Measurements from ENCODE around the gene PGLYRP3. TPM values are rescaled to one million over a fixed set of nuclear protein-coding genes. Genes with fewer than 3 reads are reported as not detected.

Gene PGLYRP3
- polyA plus RNA-seq, 1 donor from 2014 or later = not detected

DNA sequence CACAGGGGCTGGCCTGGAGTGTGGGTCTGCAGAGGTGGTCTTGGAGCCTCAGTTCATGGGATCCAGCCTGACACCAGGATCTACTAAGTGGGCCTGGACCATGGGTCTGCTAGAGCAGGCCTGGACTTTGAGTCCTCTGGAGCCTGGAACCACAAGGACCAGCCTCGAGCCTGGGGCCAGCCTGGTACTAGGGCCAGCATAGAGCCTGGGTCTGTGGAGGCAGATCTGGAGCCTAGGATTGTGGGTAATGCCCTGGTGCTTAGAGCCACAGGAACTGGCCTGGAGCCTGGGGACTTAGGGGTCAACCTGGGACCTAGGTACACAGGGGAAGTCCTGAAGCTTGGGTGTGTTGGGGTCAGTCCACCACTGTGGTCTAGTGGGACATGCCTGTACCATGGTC, 40.6 kb downstream of the PGLYRP3 start:
- no peaks in the 10 kb centered on the region for H3K9me2 ChIP-seq (ENCODE audit: insufficient read depth, low read length)
- no peaks in the 10 kb centered on the region for H3K27me3 ChIP-seq (ENCODE audit: insufficient read depth, low read depth, low read length)
- H2AFZ ChIP-seq (ENCODE audit: low read depth, low read length) = no peak overlapping the region
- H3F3A ChIP-seq (ENCODE audit: insufficient read depth, low read length, poor library complexity, severe bottlenecking) = no peaks in the 10 kb centered on the region
- TF ChIP-seq EZH2 (IDR thresholded peaks at IDR 0.05; ENCODE audit: borderline replicate concordance, insufficient read depth, low read length, poor library complexity, severe bottlenecking) = no peak
- no peak for TF ChIP-seq SMC3 (conservative IDR thresholded peaks at IDR 0.05; ENCODE audit: poor library complexity)
- TF ChIP-seq EP300 (conservative IDR thresholded peaks at IDR 0.05; ENCODE audit: poor library complexity, severe bottlenecking) = no peak
- TF ChIP-seq POLR2AphosphoS5 (IDR thresholded peaks at IDR 0.05) = no peak
- no peak for TF ChIP-seq RAD21 (conservative IDR thresholded peaks at IDR 0.05)
- TF ChIP-seq, protein P1, sequence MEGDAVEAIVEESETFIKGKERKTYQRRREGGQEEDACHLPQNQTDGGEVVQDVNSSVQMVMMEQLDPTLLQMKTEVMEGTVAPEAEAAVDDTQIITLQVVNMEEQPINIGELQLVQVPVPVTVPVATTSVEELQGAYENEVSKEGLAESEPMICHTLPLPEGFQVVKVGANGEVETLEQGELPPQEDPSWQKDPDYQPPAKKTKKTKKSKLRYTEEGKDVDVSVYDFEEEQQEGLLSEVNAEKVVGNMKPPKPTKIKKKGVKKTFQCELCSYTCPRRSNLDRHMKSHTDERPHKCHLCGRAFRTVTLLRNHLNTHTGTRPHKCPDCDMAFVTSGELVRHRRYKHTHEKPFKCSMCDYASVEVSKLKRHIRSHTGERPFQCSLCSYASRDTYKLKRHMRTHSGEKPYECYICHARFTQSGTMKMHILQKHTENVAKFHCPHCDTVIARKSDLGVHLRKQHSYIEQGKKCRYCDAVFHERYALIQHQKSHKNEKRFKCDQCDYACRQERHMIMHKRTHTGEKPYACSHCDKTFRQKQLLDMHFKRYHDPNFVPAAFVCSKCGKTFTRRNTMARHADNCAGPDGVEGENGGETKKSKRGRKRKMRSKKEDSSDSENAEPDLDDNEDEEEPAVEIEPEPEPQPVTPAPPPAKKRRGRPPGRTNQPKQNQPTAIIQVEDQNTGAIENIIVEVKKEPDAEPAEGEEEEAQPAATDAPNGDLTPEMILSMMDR (IDR thresholded peaks at IDR 0.05; ENCODE audit: poor library complexity, severe bottlenecking) = no peak
- TF ChIP-seq TAF1 (IDR thresholded peaks at IDR 0.05; ENCODE audit: low read depth) = no peak
- TF ChIP-seq MXI1 (conservative IDR thresholded peaks at IDR 0.05; ENCODE audit: poor library complexity, severe bottlenecking) = no peak
- TF ChIP-seq, protein P2, sequence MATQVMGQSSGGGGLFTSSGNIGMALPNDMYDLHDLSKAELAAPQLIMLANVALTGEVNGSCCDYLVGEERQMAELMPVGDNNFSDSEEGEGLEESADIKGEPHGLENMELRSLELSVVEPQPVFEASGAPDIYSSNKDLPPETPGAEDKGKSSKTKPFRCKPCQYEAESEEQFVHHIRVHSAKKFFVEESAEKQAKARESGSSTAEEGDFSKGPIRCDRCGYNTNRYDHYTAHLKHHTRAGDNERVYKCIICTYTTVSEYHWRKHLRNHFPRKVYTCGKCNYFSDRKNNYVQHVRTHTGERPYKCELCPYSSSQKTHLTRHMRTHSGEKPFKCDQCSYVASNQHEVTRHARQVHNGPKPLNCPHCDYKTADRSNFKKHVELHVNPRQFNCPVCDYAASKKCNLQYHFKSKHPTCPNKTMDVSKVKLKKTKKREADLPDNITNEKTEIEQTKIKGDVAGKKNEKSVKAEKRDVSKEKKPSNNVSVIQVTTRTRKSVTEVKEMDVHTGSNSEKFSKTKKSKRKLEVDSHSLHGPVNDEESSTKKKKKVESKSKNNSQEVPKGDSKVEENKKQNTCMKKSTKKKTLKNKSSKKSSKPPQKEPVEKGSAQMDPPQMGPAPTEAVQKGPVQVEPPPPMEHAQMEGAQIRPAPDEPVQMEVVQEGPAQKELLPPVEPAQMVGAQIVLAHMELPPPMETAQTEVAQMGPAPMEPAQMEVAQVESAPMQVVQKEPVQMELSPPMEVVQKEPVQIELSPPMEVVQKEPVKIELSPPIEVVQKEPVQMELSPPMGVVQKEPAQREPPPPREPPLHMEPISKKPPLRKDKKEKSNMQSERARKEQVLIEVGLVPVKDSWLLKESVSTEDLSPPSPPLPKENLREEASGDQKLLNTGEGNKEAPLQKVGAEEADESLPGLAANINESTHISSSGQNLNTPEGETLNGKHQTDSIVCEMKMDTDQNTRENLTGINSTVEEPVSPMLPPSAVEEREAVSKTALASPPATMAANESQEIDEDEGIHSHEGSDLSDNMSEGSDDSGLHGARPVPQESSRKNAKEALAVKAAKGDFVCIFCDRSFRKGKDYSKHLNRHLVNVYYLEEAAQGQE (IDR thresholded peaks at IDR 0.05; ENCODE audit: borderline replicate concordance) = no peak
- H3K9me3 ChIP-seq (ENCODE audit: low read length) = no peaks in the 10 kb centered on the region
- no peaks in the 10 kb centered on the region for H3K36me3 ChIP-seq (ENCODE audit: insufficient read depth, low read length)
- no peak overlapping the region for H3K4me2 ChIP-seq (ENCODE audit: low read length)
- H3K4me3 ChIP-seq (ENCODE audit: low read length) = no peak overlapping the region
- H3K27ac ChIP-seq (ENCODE audit: low read length) = no peak overlapping the region
- H3K9ac ChIP-seq (ENCODE audit: low read length) = no peak overlapping the region
- H3K79me2 ChIP-seq (replicated peaks; ENCODE audit: insufficient read depth, low read length) = no peaks in the 10 kb centered on the region
- no peaks in the 10 kb centered on the region for H4K20me1 ChIP-seq (ENCODE audit: insufficient read depth)

DNA sequence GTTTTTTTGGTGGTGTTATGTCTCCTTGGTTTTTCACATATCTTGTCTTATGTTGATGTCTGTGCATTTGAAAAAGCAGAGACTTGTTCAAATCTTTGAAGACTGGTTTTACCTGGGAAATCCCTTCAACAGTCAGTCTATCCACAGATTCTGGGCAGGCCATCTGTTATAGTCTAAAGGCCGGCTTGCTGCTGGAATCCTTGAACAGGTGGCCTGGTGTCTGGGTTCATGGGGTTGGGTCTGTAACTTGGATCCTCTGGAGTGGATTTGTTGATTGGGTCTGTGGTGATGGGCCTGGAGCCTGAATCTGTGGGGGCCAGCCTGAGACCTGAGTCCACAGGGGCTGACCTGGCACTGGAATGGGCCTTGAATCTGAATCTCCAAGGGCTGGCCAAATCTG, 41.0 kb downstream of the PGLYRP3 start:
- TF ChIP-seq, protein P2 (IDR thresholded peaks at IDR 0.05; ENCODE audit: borderline replicate concordance) = no peak
- TF ChIP-seq MXI1 (conservative IDR thresholded peaks at IDR 0.05; ENCODE audit: poor library complexity, severe bottlenecking) (no peak), EP300 (conservative IDR thresholded peaks at IDR 0.05; ENCODE audit: poor library complexity, severe bottlenecking) (no peak), SMC3 (conservative IDR thresholded peaks at IDR 0.05; ENCODE audit: poor library complexity) (no peak), TAF1 (IDR thresholded peaks at IDR 0.05; ENCODE audit: low read depth) (no peak), POLR2AphosphoS5 (IDR thresholded peaks at IDR 0.05) (no peak), RAD21 (conservative IDR thresholded peaks at IDR 0.05) (no peak), EZH2 (IDR thresholded peaks at IDR 0.05; ENCODE audit: borderline replicate concordance, insufficient read depth, low read length, poor library complexity, severe bottlenecking) (no peak)
- TF ChIP-seq, protein P1 (IDR thresholded peaks at IDR 0.05; ENCODE audit: poor library complexity, severe bottlenecking) = no peak
- Histone ChIP-seq H3K4me2 (ENCODE audit: low read length) (no peak overlapping the region), H3K27me3 (ENCODE audit: insufficient read depth, low read depth, low read length) (no peaks in the 10 kb centered on the region), H3K9me2 (ENCODE audit: insufficient read depth, low read length) (no peaks in the 10 kb centered on the region), H3K9me3 (ENCODE audit: low read length) (no peaks in the 10 kb centered on the region), H3K36me3 (ENCODE audit: insufficient read depth, low read length) (no peaks in the 10 kb centered on the region), H3K4me3 (ENCODE audit: low read length) (no peak overlapping the region), H3K9ac (ENCODE audit: low read length) (no peak overlapping the region), H3K79me2 (replicated peaks; ENCODE audit: insufficient read depth, low read length) (no peaks in the 10 kb centered on the region), H3K27ac (ENCODE audit: low read length) (no peak overlapping the region), H4K20me1 (ENCODE audit: insufficient read depth) (no peaks in the 10 kb centered on the region), H3F3A (ENCODE audit: insufficient read depth, low read length, poor library complexity, severe bottlenecking) (no peaks in the 10 kb centered on the region), H2AFZ (ENCODE audit: low read depth, low read length) (no peak overlapping the region)
